DMS53 treated with DMSO at 0.1 percent for 48 hours (cell line): ENCODE measurements around the gene MBP.
"Not testable (repeated sequence)": the region's sequence is repeated elsewhere in the genome, so short reads cannot be mapped to it uniquely, and the experiment has no call there.

ENCODE experiments used
- DNase-seq: peaks from one replicate; lab custom pipeline; 2025; ENCODE audit not compliant: unreplicated experiment; lab: John Stamatoyannopoulos, UW

MBP gene

GRCh38 chr18:76992226-76993084, 140.1 kb downstream of the MBP start:
- no peak for DNase-seq

GRCh38 chr18:76991021-76991688, 141.4 kb downstream of the MBP start:
- no peak for DNase-seq

GRCh38 chr18:76990343-76991020, 142.1 kb downstream of the MBP start:
- DNase-seq = not testable (repeated sequence)

- DNase-seq = no peak
These were observed 142.9 kb downstream of the MBP start for GRCh38 chr18:76989647-76990190.

- no peak for DNase-seq
These were observed 143.5 kb downstream of the MBP start for GRCh38 chr18:76988827-76989646.

- no peak for DNase-seq
These were observed 144.4 kb downstream of the MBP start for GRCh38 chr18:76988031-76988826.

- no peak for DNase-seq
These were observed 146.2 kb downstream of the MBP start for GRCh38 chr18:76986406-76986805.

GRCh38 chr18:76985951-76986236, 146.7 kb downstream of the MBP start:
- no peak for DNase-seq

GRCh38 chr18:76985156-76985950, 147.2 kb downstream of the MBP start:
- DNase-seq = no peak

- DNase-seq = no peak
These were observed 148.1 kb downstream of the MBP start for GRCh38 chr18:76984193-76985155.

- DNase-seq = no peak
These were observed 149.0 kb downstream of the MBP start for GRCh38 chr18:76983613-76984051.

- peak; percentile 87 for DNase-seq
These were observed 149.6 kb downstream of the MBP start for GRCh38 chr18:76982841-76983583.

- no peak for DNase-seq
These were observed 150.5 kb downstream of the MBP start for GRCh38 chr18:76982038-76982437.

- no peak for DNase-seq
These were observed 151.1 kb downstream of the MBP start for GRCh38 chr18:76981396-76981968.

- no peak for DNase-seq
These were observed 151.8 kb downstream of the MBP start for GRCh38 chr18:76980663-76981395.

- DNase-seq = no peak
These were observed 152.7 kb downstream of the MBP start for GRCh38 chr18:76979906-76980305.
